ENCODE measurements around the gene RYR3.
A peak's percentile ranks its signal among the peaks of the same experiment; 100 is the strongest.

Gene RYR3

DNA sequence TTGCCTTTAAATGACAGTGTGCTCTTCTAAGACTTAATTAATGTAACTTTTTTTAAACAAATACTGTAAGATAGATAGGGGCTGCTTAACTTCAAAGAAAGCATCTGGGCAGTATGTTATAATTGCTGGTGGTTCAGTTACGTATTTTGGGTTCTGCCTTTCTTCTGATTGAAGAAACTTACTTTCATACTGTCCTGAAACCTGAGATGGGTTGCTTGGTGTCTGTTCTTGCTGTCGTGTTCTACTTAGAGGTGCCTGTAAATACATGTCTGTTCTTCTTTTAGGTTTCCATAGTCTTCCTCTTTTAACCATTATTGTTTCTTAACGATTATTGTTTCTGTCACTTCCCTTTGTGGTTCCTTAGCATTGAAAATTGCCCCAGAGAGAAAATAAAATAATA lies 359.8 kb downstream of the RYR3 start:
- Histone ChIP-seq H4K20me1 (ENCODE audit: insufficient read depth, low read length) (no peaks in the 10 kb centered on the region), H3K4me1 (ENCODE audit: low read length) (peaks cover 18% of the 10 kb centered on the region), H3K9me2 (replicated peaks; ENCODE audit: insufficient read depth, low read length) (no peaks in the 10 kb centered on the region), H3K9me3 (replicated peaks; ENCODE audit: insufficient read depth, low read length) (no peaks in the 10 kb centered on the region), H3F3A (ENCODE audit: insufficient read depth, low read length) (no peaks in the 10 kb centered on the region), H2AFZ (ENCODE audit: low read length) (no peak overlapping the region), H3K9ac (ENCODE audit: low read length) (no peak overlapping the region), H3K27ac (ENCODE audit: low read length) (no peak overlapping the region), H3K79me2 (ENCODE audit: low read length) (no peaks in the 10 kb centered on the region), H3K4me2 (ENCODE audit: low read depth, low read length) (no peak overlapping the region), H3K4me3 (ENCODE audit: low read length) (no peak overlapping the region), H3K27me3 (replicated peaks; ENCODE audit: insufficient read depth, low read length) (no peaks in the 10 kb centered on the region; the same call in 1 of the 2 replicates), H3K36me3 (replicated peaks; ENCODE audit: insufficient read depth, low read length) (no peaks in the 10 kb centered on the region)
- TF ChIP-seq, protein P1, sequence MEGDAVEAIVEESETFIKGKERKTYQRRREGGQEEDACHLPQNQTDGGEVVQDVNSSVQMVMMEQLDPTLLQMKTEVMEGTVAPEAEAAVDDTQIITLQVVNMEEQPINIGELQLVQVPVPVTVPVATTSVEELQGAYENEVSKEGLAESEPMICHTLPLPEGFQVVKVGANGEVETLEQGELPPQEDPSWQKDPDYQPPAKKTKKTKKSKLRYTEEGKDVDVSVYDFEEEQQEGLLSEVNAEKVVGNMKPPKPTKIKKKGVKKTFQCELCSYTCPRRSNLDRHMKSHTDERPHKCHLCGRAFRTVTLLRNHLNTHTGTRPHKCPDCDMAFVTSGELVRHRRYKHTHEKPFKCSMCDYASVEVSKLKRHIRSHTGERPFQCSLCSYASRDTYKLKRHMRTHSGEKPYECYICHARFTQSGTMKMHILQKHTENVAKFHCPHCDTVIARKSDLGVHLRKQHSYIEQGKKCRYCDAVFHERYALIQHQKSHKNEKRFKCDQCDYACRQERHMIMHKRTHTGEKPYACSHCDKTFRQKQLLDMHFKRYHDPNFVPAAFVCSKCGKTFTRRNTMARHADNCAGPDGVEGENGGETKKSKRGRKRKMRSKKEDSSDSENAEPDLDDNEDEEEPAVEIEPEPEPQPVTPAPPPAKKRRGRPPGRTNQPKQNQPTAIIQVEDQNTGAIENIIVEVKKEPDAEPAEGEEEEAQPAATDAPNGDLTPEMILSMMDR (IDR thresholded peaks at IDR 0.05; ENCODE audit: low read length), result no peak
- TF ChIP-seq EZH2phosphoT487 (IDR thresholded peaks at IDR 0.05; ENCODE audit: low read length), result no peak
- TF ChIP-seq EZH2 (optimal IDR thresholded peaks at IDR 0.05; ENCODE audit: low read depth, low read length), result no peak
- no peak for DNase-seq

DNA sequence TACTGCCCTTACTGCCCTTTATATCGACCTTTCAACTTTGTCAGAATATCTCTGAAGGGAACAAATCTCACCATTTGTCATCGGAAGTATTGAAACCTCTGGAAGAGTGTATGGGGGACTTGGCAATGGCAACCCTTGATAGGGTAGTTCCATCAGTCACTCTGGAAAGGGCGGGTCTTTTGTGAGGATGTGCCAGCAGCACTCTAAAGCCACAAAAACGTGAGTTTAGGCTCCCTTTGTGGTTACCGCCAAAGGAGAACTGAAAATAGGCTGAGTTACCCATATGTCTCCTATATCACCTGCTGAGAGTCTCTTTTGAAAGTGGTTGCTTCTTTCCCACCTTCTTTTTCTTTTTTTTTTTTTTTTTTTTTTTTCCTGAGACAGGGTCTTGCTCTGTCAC lies 360.7 kb downstream of the RYR3 start:
- no peaks in the 10 kb centered on the region for H3K9me2 ChIP-seq (replicated peaks; ENCODE audit: insufficient read depth, low read length)
- H3K9ac ChIP-seq (ENCODE audit: low read length), result no peak overlapping the region
- H4K20me1 ChIP-seq (ENCODE audit: insufficient read depth, low read length), result no peaks in the 10 kb centered on the region
- H3K4me2 ChIP-seq (ENCODE audit: low read depth, low read length), result peak overlapping the region; percentile 40
- no peaks in the 10 kb centered on the region; the same call in 1 of the 2 replicates for H3K27me3 ChIP-seq (replicated peaks; ENCODE audit: insufficient read depth, low read length)
- peak; percentile 89 for DNase-seq
- no peaks in the 10 kb centered on the region for H3K79me2 ChIP-seq (ENCODE audit: low read length)
- no peak overlapping the region for H3K27ac ChIP-seq (ENCODE audit: low read length)
- peaks cover 18% of the 10 kb centered on the region for H3K4me1 ChIP-seq (ENCODE audit: low read length)
- H3K4me3 ChIP-seq (ENCODE audit: low read length), result no peak overlapping the region
- H3K9me3 ChIP-seq (replicated peaks; ENCODE audit: insufficient read depth, low read length), result no peaks in the 10 kb centered on the region
- H3F3A ChIP-seq (ENCODE audit: insufficient read depth, low read length), result no peaks in the 10 kb centered on the region
- no peak overlapping the region for H2AFZ ChIP-seq (ENCODE audit: low read length)
- TF ChIP-seq EZH2 (optimal IDR thresholded peaks at IDR 0.05; ENCODE audit: low read depth, low read length), result no peak
- TF ChIP-seq, protein P1 (IDR thresholded peaks at IDR 0.05; ENCODE audit: low read length), result no peak
- no peak for TF ChIP-seq EZH2phosphoT487 (IDR thresholded peaks at IDR 0.05; ENCODE audit: low read length)
- no peaks in the 10 kb centered on the region for H3K36me3 ChIP-seq (replicated peaks; ENCODE audit: insufficient read depth, low read length)

DNA sequence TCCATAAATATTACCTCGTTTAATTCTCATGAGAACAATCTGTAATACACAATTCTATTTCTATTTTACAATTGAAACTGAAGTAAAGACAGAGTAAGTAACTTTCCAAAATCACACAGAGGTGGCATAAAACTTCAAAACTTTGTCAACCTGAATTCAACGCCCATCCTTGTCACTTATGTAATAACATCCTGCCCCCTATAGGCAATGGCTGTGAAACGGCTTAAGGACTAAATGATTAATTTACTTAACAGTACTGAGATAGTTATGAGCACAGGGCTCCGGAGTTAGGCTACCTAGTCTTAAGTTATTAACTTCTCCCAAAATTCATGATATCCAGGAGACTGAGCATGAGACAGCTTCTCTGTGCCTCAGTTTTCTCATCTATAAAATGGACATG lies 364.5 kb downstream of the RYR3 start:
- Histone ChIP-seq H3K9me2 (replicated peaks; ENCODE audit: insufficient read depth, low read length) (no peaks in the 10 kb centered on the region), H3F3A (ENCODE audit: insufficient read depth, low read length) (no peaks in the 10 kb centered on the region), H3K4me2 (ENCODE audit: low read depth, low read length) (no peak overlapping the region), H3K36me3 (replicated peaks; ENCODE audit: insufficient read depth, low read length) (no peaks in the 10 kb centered on the region), H4K20me1 (ENCODE audit: insufficient read depth, low read length) (no peaks in the 10 kb centered on the region), H3K79me2 (ENCODE audit: low read length) (no peaks in the 10 kb centered on the region), H2AFZ (ENCODE audit: low read length) (no peak overlapping the region), H3K4me3 (ENCODE audit: low read length) (no peak overlapping the region), H3K4me1 (ENCODE audit: low read length) (peaks cover 16% of the 10 kb centered on the region), H3K9me3 (replicated peaks; ENCODE audit: insufficient read depth, low read length) (no peaks in the 10 kb centered on the region), H3K9ac (ENCODE audit: low read length) (no peak overlapping the region), H3K27me3 (replicated peaks; ENCODE audit: insufficient read depth, low read length) (no peaks in the 10 kb centered on the region; the same call in 1 of the 2 replicates), H3K27ac (ENCODE audit: low read length) (no peak overlapping the region)
- peak; percentile 51 for DNase-seq
- TF ChIP-seq EZH2phosphoT487 (IDR thresholded peaks at IDR 0.05; ENCODE audit: low read length), result no peak
- TF ChIP-seq, protein P1 (IDR thresholded peaks at IDR 0.05; ENCODE audit: low read length), result peak; percentile 58
